Suppressor macrophage treated with lipopolysaccharide for 4 hours (primary cell): ENCODE measurements around the gene SARM1.
A peak's percentile ranks its signal among the peaks of the same experiment; 100 is the strongest.
"Not testable (repeated sequence)": the region's sequence is repeated elsewhere in the genome, so short reads cannot be mapped to it uniquely, and the experiment has no call there.

ENCODE experiments used
- DNase-seq: peaks from one replicate; pipeline ENCODE4 v3.0.0-alpha.2; 2020

Gene SARM1

GRCh38 chr17:28433721-28434120, 62.2 kb downstream of the SARM1 start:
- DNase-seq = peak; percentile 57

DNA sequence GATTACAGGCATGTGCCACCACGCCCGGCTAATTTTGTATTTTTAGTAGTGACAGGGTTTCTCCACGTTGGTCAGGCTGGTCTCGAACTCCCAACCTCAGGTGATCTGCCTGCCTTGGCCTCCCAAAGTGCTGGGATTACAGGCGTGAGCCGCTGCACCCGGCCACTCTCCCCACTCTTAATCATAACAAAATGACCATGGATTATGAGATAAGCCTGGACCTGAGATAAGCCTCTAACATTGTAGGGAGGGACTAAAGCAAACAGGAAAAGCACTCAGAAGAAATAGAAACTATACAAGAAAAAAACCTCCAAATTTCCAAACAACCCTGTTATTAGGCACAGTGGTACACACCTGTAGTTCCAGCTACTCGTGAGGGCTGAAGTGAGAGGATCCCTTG, 62.8 kb downstream of the SARM1 start:
- not testable (repeated sequence) for DNase-seq

DNA sequence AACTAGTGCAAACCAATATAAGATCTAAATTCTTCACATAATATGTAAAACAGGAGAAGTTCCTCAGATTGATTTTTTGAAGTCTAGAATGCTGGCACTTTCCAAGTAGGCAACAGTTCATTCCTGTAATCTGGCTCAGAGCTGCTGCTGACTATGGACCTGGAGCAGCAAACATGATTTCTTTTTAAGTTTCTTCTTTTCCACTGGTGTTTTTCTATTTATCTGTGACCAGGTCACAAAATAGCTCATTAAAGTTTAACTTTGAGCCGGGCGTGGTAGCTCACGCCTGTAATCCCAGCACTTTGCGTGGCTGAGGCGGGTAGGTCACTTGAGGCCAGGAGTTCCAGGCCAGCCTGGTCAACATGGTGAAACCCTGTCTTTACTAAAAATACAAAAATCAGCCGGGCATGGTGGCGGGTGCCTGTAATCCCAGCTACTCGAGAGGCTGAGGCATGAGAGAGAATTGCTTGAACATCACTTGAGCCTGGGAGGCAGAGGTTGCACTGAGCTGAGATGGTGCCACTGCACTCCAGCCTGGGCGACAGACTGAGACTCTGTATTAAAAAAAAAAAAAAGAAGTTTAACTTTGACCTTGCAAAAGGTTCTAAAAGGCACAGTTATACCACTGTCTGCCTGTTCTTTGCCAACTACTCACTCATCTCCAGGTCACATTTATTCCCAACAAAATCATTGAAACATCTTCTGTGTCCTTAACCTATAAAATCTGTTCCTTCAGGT, 72.6 kb downstream of the SARM1 start:
- DNase-seq = no peak

GRCh38 chr17:28446716-28447395, 75.4 kb downstream of the SARM1 start:
- no peak for DNase-seq

- no peak for DNase-seq
These were observed 75.9 kb downstream of the SARM1 start for GRCh38 chr17:28447396-28447760.

DNA sequence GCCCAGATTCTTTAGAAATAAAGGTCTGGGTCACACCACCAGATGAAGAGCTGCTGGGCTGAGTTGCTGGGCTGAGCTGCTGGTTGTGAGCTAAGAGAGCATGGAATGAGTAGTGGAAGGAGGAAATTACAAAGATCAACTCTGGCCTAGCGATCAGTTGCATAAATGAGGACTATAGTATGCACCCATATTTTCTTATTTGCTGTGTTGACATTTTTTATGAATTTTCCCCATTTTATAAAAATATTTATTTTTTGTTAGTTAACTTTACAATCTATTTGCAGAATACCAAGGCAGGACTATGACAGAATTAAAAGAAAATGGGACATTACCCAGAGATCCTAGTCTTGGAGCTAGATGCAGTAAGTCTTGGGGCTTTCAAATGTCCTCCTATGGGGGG, 78.4 kb downstream of the SARM1 start:
- DNase-seq = no peak
